HepG2 (cell line): Measurements from ENCODE around the gene GMEB1. TPM values are rescaled to one million over a fixed set of nuclear protein-coding genes. Genes with fewer than 3 reads are reported as not detected.

Experiments
- FOXA1 ChIP-seq, 2 experiments: fragments of 450-650 bp in 1 of 2; sonication (generic) in 1 of 2; formaldehyde crosslinking in 1 of 2; IDR thresholded peaks; 2 replicates each; pipeline versions ENCODE4 v1.4.0 to v1.6.1; 2016 to 2020; ENCODE audit warnings: missing genetic modification reagents in 1 of 2
- MTERF4 ChIP-seq: sonication (generic); formaldehyde crosslinking; IDR thresholded peaks from 2 replicates; pipeline ENCODE4 v1.8.0; 2023; ENCODE audit warnings: mild to moderate bottlenecking, missing genetic modification reagents
- MTF1 ChIP-seq: sonication (generic); formaldehyde crosslinking; IDR thresholded peaks from 2 replicates; pipeline ENCODE4 v1.5.0; 2020; ENCODE audit warnings: missing genetic modification reagents
- PAF1 ChIP-seq: IDR thresholded peaks from 2 replicates; pipeline ENCODE4 v1.6.1; 2016; ENCODE audit warnings: missing genetic modification reagents, missing compliant biosample characterization
- SATB2 ChIP-seq: sonication (generic); formaldehyde crosslinking; IDR thresholded peaks from 2 replicates; pipeline ENCODE4 v1.5.0; 2020; ENCODE audit warnings: missing genetic modification reagents
- TIGD3 ChIP-seq: sonication (generic); formaldehyde crosslinking; IDR thresholded peaks from 2 replicates; pipeline ENCODE4 v1.5.1; 2020; ENCODE audit warnings: mild to moderate bottlenecking, missing genetic modification reagents, borderline replicate concordance
- XBP1 ChIP-seq: sonication (generic); formaldehyde crosslinking; IDR thresholded peaks from 2 replicates; pipeline ENCODE4 v1.5.0; 2020; ENCODE audit warnings: missing genetic modification reagents
- ZBTB40 ChIP-seq, 2 experiments: fragments of 450-650 bp in 1 of 2; sonication (generic) in 1 of 2; formaldehyde crosslinking in 1 of 2; IDR thresholded peaks; 2 replicates each; pipeline versions ENCODE4 v1.6.1 to v1.8.0; 2016 to 2022; ENCODE audit warnings: antibody characterized with exemption in 1 of 2, mild to moderate bottlenecking in 1 of 2, missing genetic modification reagents in 1 of 2
- ZNF350 ChIP-seq: sonication (generic); formaldehyde crosslinking; IDR thresholded peaks from 2 replicates; pipeline ENCODE4 v1.4.0; 2020; ENCODE audit warnings: mild to moderate bottlenecking, low read depth, missing genetic modification reagents, borderline replicate concordance
- ZNF367 ChIP-seq: sonication (generic); formaldehyde crosslinking; IDR thresholded peaks from 2 replicates; pipeline ENCODE4 v1.4.0; 2020; ENCODE audit warnings: missing genetic modification reagents, borderline replicate concordance
- ZNF564 ChIP-seq: sonication (generic); formaldehyde crosslinking; IDR thresholded peaks from 2 replicates; pipeline ENCODE4 v1.8.1; 2023; ENCODE audit warnings: mild to moderate bottlenecking, missing genetic modification reagents
- polyA plus RNA-seq, 8 experiments: library from polyadenylated mRNA; depleted of rRNA in 3 of 8; stranded (reverse) in 7 of 8; unstranded in 1 of 8; fragments of >200 nt; fragmentation: Illumina TruSeq in 4 of 8; extraction: Trizol in 4 of 8; gene quantifications; 2 replicates each; pipeline versions ENCODE4 v1.2.1 to v1.2.3, GENCODE V29; 2011 to 2016; ENCODE audit warnings: low read depth in 4 of 8, missing spikeins in 1 of 8, mixed read lengths in 1 of 8; ENCODE audit not compliant: insufficient read depth in 1 of 8
- total RNA-seq, 5 experiments: library from RNA; depleted of rRNA; stranded (reverse); fragments of >200 nt; fragmentation: Illumina TruSeq; extraction: Trizol; gene quantifications; 2 replicates each; pipeline ENCODE4 v1.2.3, GENCODE V29; 2016; ENCODE audit warnings: low read depth in 1 of 5
- TF ChIP-seq, protein P1 (sequence below): IDR thresholded peaks from 2 replicates; pipeline ENCODE4 v1.6.1; 2016; ENCODE audit warnings: low read depth
- TF ChIP-seq, protein P2 (sequence below): sonication (generic); formaldehyde crosslinking; IDR thresholded peaks from 2 replicates; pipeline ENCODE4 v1.4.0; 2020; ENCODE audit warnings: missing genetic modification reagents

GMEB1 gene
- total and polyA plus RNA-seq, 2 of the 13 experiments (the other 11 are each of a cell fraction or from before 2014, with no cell fraction given): 3.0 to 6.0 TPM

GRCh38 chr1:28648474-28649198 lies 19.9 kb upstream of the GMEB1 start, which contains the start of gene RNU11 (continued):
- TF ChIP-seq TIGD3 (CRISPR knock-in tag): no peak
- TF ChIP-seq ZNF564 (CRISPR knock-in tag): peak; percentile 39; the same call in 1 of the 2 replicates
- TF ChIP-seq MTERF4 (CRISPR knock-in tag): no peak
- 0 out of 2 replicates have a peak, but pooled peaks have one; percentile 6 for TF ChIP-seq ZBTB40 (IDR thresholded peaks at IDR 0.05)
- TF ChIP-seq ZBTB40 (CRISPR knock-in tag; IDR thresholded peaks at IDR 0.05): peak; percentile 78; the same call in 1 of the 2 replicates
- peak; percentile 69; the same call in 1 of the 2 replicates for TF ChIP-seq PAF1 (CRISPR knock-in tag)
- peak; percentile 93 for TF ChIP-seq ZNF350 (CRISPR knock-in tag)
- peak; percentile 92; the same call in 1 of the 2 replicates for TF ChIP-seq XBP1 (CRISPR knock-in tag)
- TF ChIP-seq MTF1 (CRISPR knock-in tag): peak; percentile 90
- peak; percentile 54; the same call in 1 of the 2 replicates for TF ChIP-seq ZNF367 (CRISPR knock-in tag)
- TF ChIP-seq, protein P1, sequence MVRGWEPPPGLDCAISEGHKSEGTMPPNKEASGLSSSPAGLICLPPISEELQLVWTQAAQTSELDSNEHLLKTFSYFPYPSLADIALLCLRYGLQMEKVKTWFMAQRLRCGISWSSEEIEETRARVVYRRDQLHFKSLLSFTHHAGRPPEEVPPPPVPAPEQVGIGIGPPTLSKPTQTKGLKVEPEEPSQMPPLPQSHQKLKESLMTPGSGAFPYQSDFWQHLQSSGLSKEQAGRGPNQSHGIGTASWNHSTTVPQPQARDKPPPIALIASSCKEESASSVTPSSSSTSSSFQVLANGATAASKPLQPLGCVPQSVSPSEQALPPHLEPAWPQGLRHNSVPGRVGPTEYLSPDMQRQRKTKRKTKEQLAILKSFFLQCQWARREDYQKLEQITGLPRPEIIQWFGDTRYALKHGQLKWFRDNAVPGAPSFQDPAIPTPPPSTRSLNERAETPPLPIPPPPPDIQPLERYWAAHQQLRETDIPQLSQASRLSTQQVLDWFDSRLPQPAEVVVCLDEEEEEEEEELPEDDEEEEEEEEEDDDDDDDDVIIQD (CRISPR knock-in tag): no peak
- TF ChIP-seq SATB2: peak; percentile 91
- no peak for TF ChIP-seq FOXA1 (IDR thresholded peaks at IDR 0.05)
- TF ChIP-seq FOXA1 (CRISPR knock-in tag; IDR thresholded peaks at IDR 0.05): peak; percentile 44
- TF ChIP-seq, protein P2, sequence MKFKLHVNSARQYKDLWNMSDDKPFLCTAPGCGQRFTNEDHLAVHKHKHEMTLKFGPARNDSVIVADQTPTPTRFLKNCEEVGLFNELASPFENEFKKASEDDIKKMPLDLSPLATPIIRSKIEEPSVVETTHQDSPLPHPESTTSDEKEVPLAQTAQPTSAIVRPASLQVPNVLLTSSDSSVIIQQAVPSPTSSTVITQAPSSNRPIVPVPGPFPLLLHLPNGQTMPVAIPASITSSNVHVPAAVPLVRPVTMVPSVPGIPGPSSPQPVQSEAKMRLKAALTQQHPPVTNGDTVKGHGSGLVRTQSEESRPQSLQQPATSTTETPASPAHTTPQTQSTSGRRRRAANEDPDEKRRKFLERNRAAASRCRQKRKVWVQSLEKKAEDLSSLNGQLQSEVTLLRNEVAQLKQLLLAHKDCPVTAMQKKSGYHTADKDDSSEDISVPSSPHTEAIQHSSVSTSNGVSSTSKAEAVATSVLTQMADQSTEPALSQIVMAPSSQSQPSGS (CRISPR knock-in tag): peak; percentile 91
